GM18526 (cell line): ENCODE data around the gene IFNG-AS1.

Experiments
- POLR2A ChIP-seq: IDR thresholded peaks from 3 replicates; pipeline ENCODE4 v1.6.1; 2011; ENCODE audit not compliant: insufficient read length; ENCODE audit errors: extremely low read depth

IFNG-AS1 gene

DNA sequence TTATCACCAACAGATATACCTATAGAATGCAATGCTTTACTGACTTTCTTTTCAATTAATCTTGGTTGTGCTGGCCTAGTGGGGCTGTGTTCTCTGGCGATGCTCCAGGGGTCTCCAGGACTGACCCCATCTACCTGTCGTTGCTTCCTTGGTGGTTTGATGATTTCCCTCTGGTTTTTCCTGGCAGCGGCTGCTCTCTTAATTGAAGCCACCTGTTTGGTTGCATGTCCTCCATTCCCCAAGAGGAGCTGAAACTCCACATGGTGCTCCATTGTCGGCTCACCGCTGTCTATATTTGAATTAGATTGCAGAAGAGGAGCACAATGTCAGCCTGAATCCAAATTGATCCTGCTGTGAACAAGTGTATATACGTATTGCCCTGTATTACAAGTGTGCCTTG, 7.1 kb upstream of the IFNG-AS1 start:
- TF ChIP-seq POLR2A = no peak

DNA sequence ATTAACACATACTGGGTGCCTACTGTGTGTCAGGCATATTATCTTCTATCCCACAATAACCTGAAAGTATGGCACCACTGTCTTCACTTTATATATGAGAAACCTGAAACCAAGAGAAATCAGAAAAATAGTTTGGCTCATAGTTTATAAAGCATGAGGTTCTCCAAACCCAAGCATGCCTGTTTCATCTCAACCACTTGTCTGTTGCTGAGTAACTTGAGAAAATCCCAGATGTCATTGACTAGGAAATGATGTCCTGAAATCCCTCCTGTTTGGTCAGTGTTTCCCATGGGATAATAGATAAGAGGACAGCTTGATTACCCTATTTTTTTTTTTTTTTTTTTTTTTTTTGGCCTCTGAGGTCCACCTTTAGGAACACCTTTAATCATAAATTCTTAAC, 2.6 kb upstream of the IFNG-AS1 start:
- no peak for TF ChIP-seq POLR2A

DNA sequence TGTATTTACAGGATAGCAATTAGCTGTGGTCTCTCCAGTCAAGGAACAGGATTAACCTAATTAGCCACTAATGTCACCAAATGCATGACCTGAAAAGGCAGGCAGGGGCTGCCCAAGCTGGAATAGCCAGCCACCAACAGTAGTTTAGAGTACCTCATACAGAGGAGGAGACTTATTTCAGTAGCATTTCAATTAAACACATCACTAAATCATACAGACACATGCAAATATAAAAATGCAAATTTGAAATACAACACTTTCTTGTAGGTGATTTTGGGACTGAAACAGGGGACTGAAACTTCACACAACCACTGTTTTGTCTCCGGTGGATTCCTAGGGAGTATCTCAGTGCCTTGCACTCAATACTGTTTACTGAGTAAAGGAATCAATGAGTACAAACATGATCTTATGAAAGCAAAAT, 636 bp upstream of the IFNG-AS1 start:
- no peak for TF ChIP-seq POLR2A

GRCh38 chr12:67991158-67991557, 1.9 kb downstream of the IFNG-AS1 start:
- no peak for TF ChIP-seq POLR2A

GRCh38 chr12:67993143-67993542, 3.9 kb downstream of the IFNG-AS1 start:
- TF ChIP-seq POLR2A = no peak

DNA sequence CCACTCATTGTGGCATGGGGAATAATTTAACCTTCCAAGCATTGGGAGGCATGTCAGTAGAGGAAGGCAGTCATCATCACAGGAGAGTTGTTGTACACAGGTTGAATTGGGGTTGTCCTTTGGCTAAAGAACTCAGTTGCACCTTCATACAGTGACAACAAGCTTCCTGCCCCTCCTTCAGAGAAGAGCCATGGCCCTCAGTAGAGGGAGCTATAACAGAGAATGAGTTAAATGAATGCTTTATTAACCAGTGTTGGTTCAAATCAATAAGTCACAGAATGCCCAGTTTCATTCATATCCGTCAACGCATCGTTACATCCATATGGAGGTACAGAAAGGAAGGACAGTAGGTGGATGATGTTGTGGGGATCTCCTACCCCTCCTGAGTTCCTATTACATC, 4.8 kb downstream of the IFNG-AS1 start:
- no peak for TF ChIP-seq POLR2A

- no peak for TF ChIP-seq POLR2A
These were observed 7.1 kb downstream of the IFNG-AS1 start for GRCh38 chr12:67996347-67996746.

GRCh38 chr12:67998379-67998778, 9.1 kb downstream of the IFNG-AS1 start:
- TF ChIP-seq POLR2A = no peak

GRCh38 chr12:67999244-67999643, 10.0 kb downstream of the IFNG-AS1 start:
- TF ChIP-seq POLR2A = no peak

- no peak for TF ChIP-seq POLR2A
These were observed 12.5 kb downstream of the IFNG-AS1 start for GRCh38 chr12:68001486-68002466.

- no peak for TF ChIP-seq POLR2A
These were observed 14.5 kb downstream of the IFNG-AS1 start for GRCh38 chr12:68003777-68004176.

GRCh38 chr12:68007033-68007432, 17.8 kb downstream of the IFNG-AS1 start:
- TF ChIP-seq POLR2A = no peak

DNA sequence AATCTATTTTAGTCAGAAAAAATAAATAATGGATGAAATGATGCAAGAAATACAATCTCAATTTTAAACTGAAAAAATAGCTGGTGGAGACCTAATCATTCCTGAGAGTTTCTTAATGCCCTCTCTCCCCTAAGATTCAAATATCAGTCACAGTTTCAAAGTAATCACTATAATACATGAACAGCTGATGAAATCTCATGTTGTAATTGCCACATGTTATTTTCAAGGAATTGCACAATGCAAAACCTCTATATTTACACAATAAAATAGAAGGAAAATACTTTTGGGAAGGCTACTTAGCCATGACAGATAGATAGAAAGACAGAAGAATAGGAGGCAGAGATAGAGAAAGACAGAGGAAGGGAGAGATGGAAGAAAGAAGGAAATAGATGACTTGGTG, 18.2 kb downstream of the IFNG-AS1 start:
- no peak for TF ChIP-seq POLR2A

GRCh38 chr12:68011206-68011881, 22.1 kb downstream of the IFNG-AS1 start:
- no peak for TF ChIP-seq POLR2A

- TF ChIP-seq POLR2A = no peak
These were observed 22.6 kb downstream of the IFNG-AS1 start for GRCh38 chr12:68011882-68012207.

GRCh38 chr12:68012712-68013111, 23.5 kb downstream of the IFNG-AS1 start:
- TF ChIP-seq POLR2A = no peak
